Small intestine (tissue), 7 donors: ENCODE data around the gene PSTPIP1. TPM values are rescaled to one million over a fixed set of nuclear protein-coding genes. Genes with fewer than 3 reads are reported as not detected.

Source experiments
- DNase-seq, 2 donors: peaks; one replicate each; pipeline versions ENCODE4 v3.0.0 to v3.0.0-alpha.2; 2013
- FAIRE-seq: peaks from 2 replicates; lab custom pipeline; 2012; peaks lifted over from hg19 to GRCh38; lab: Jason Lieb, UNC
- H3K27ac ChIP-seq, 3 donors: one replicate each; pipeline ENCODE4 v1.5.1; 2013; ENCODE audit warnings: low read length in 2 of 3, mild to moderate bottlenecking in 2 of 3, control low read depth in 1 of 3, inconsistent platforms in 1 of 3, low read depth in 1 of 3, moderate library complexity in 1 of 3
- H3K27me3 ChIP-seq, 3 donors: one replicate each; pipeline ENCODE4 v1.6.1; 2013; ENCODE audit warnings: low read length in 3 of 3, inconsistent platforms in 1 of 3; ENCODE audit not compliant: control insufficient read depth in 3 of 3, insufficient read depth in 3 of 3
- H3K36me3 ChIP-seq, 3 donors: one replicate each; pipeline ENCODE4 v1.6.1; 2013; ENCODE audit warnings: low read length in 3 of 3, inconsistent platforms in 1 of 3, low read depth in 1 of 3, mild to moderate bottlenecking in 1 of 3, moderate library complexity in 1 of 3; ENCODE audit not compliant: control insufficient read depth in 3 of 3, insufficient read depth in 2 of 3
- H3K4me1 ChIP-seq, 3 donors: one replicate each; pipeline ENCODE4 v1.6.1; 2013; ENCODE audit warnings: low read length in 2 of 3, inconsistent platforms in 1 of 3, low read depth in 1 of 3, mild to moderate bottlenecking in 1 of 3, moderate library complexity in 1 of 3; ENCODE audit not compliant: control insufficient read depth in 3 of 3, insufficient read depth in 2 of 3
- H3K4me3 ChIP-seq, 3 donors: one replicate each; pipeline ENCODE4 v1.5.1; 2013; ENCODE audit warnings: low read length in 3 of 3, control low read depth in 1 of 3, inconsistent platforms in 1 of 3, low read depth in 1 of 3, mild to moderate bottlenecking in 1 of 3, moderate library complexity in 1 of 3
- H3K9me3 ChIP-seq, 2 donors: one replicate each; pipeline ENCODE4 v1.6.1; 2013; ENCODE audit warnings: low read depth in 1 of 2, low read length in 1 of 2; ENCODE audit not compliant: control insufficient read depth in 2 of 2, insufficient read depth in 1 of 2
- WGBS, 3 donors: extraction: QIAGEN DNeasy Blood & Tissue Kit; methylation state at CpG; one replicate each; pipeline ENCODE4 v1.1.7; 2013; 5-methylcytosine and 5-hydroxymethylcytosine counted together
- polyA plus RNA-seq, 4 donors: library from polyadenylated mRNA; stranded (reverse) in 3 of 4; unstranded in 1 of 4; fragments of 200-250 nt in 3 of 4; fragments of 120-200 nt in 1 of 4; gene quantifications; one replicate each; pipeline versions ENCODE4 v1.2.1 to v1.2.3, GENCODE V29; 2013
- donor health status: healthy with polysubstance abuse.
- donor health status: control.
- donor health status: control.
- donor health status: Bipolar disorder and iron deficiency.
- donor health status: healthy.

Gene PSTPIP1
- polyA plus RNA-seq, 4 donors: 1.8 to 17.0 (median 3.2) TPM

GRCh38 chr15:76982756-76983155 lies 12.2 kb upstream of the PSTPIP1 start:
- WGBS, 3 donors: 83 to 87% (median 84%) methylated on average over 6 of the region's 6 CpGs
- no peak for FAIRE-seq
- H3K9me3 ChIP-seq: peaks cover 0 to 6% of the 10 kb centered on the region in 2 donors

GRCh38 chr15:76983590-76984375 lies 11.1 kb upstream of the PSTPIP1 start:
- no peaks in the 10 kb centered on the region for H3K27me3 ChIP-seq
- H3K27ac ChIP-seq: no peak overlapping the region
- DNase-seq (no peak), FAIRE-seq (no peak)
- H3K9me3 ChIP-seq: peaks cover 0 to 5% of the 10 kb centered on the region in 2 donors
- peaks cover 0 to 7% (median 3%) of the 10 kb centered on the region in 3 donors for H3K4me1 ChIP-seq
- no peak overlapping the region for H3K4me3 ChIP-seq
- 79 to 92% (median 83%) methylated on average over 4 of the region's 4 CpGs for WGBS, 3 donors
- H3K36me3 ChIP-seq: no peaks in the 10 kb centered on the region

More at GRCh38 chr15:76982756-76983155, 12.2 kb upstream of the PSTPIP1 start:
- H3K4me1 ChIP-seq: no peaks in the 10 kb centered on the region
- no peak overlapping the region for H3K27ac ChIP-seq
- DNase-seq: no peak
- no peaks in the 10 kb centered on the region for H3K27me3 ChIP-seq
- no peak overlapping the region for H3K4me3 ChIP-seq
- H3K36me3 ChIP-seq: no peaks in the 10 kb centered on the region

GRCh38 chr15:76986743-76987142 lies 8.2 kb upstream of the PSTPIP1 start:
- DNase-seq (no peak), FAIRE-seq (no peak)
- no peaks in the 10 kb centered on the region for H3K9me3 ChIP-seq
- peaks cover 0 to 11% (median 3%) of the 10 kb centered on the region in 3 donors for H3K4me1 ChIP-seq
- H3K4me3 ChIP-seq: no peak overlapping the region
- no peaks in the 10 kb centered on the region for H3K36me3 ChIP-seq
- no peaks in the 10 kb centered on the region for H3K27me3 ChIP-seq
- H3K27ac ChIP-seq: no peak overlapping the region
- WGBS, 3 donors: 83 to 84% (median 84%) methylated on average over 3 of the region's 3 CpGs

GRCh38 chr15:76987276-76987675 lies 7.7 kb upstream of the PSTPIP1 start:
- no peaks in the 10 kb centered on the region for H3K36me3 ChIP-seq
- WGBS, 3 donors: 92 to 93% (median 93%) methylated on average over 6 of the region's 6 CpGs
- no peak for FAIRE-seq

GRCh38 chr15:76987896-76988860 lies 6.7 kb upstream of the PSTPIP1 start:
- H3K36me3 ChIP-seq: no peaks in the 10 kb centered on the region
- H3K9me3 ChIP-seq: no peaks in the 10 kb centered on the region
- peak; percentile 33 to 36 for DNase-seq
- H3K27me3 ChIP-seq: no peaks in the 10 kb centered on the region
- H3K4me1 ChIP-seq: peaks cover 0 to 11% (median 3%) of the 10 kb centered on the region in 3 donors
- WGBS, 3 donors: 61 to 66% (median 62%) methylated on average over 11 of the region's 11 CpGs
- no peak overlapping the region for H3K4me3 ChIP-seq
- no peak overlapping the region for H3K27ac ChIP-seq
- no peak for FAIRE-seq

More at GRCh38 chr15:76987276-76987675, 7.7 kb upstream of the PSTPIP1 start:
- peaks cover 0 to 11% (median 3%) of the 10 kb centered on the region in 3 donors for H3K4me1 ChIP-seq
- no peak for DNase-seq
- no peaks in the 10 kb centered on the region for H3K9me3 ChIP-seq
- no peak overlapping the region for H3K4me3 ChIP-seq
- H3K27me3 ChIP-seq: no peaks in the 10 kb centered on the region
- H3K27ac ChIP-seq: no peak overlapping the region

- 79 to 84% (median 84%) methylated on average over 12 of the region's 12 CpGs for WGBS, 3 donors
- peaks cover 0 to 11% (median 3%) of the 10 kb centered on the region in 3 donors for H3K4me1 ChIP-seq
- H3K4me3 ChIP-seq: no peak overlapping the region
- H3K9me3 ChIP-seq: no peaks in the 10 kb centered on the region
- no peak for DNase-seq
- no peaks in the 10 kb centered on the region for H3K27me3 ChIP-seq
- no peak for FAIRE-seq
- no peaks in the 10 kb centered on the region for H3K36me3 ChIP-seq
- no peak overlapping the region for H3K27ac ChIP-seq
Observed at GRCh38 chr15:76988867-76989780, 5.8 kb upstream of the PSTPIP1 start.

GRCh38 chr15:76991048-76991447 lies 3.9 kb upstream of the PSTPIP1 start:
- FAIRE-seq: no peak
- DNase-seq: no peak
- 87 to 88% (median 88%) methylated on average over 7 of the region's 7 CpGs for WGBS, 3 donors

More at GRCh38 chr15:76991048-76991447, 3.9 kb upstream of the PSTPIP1 start:
- no peak overlapping the region for H3K4me3 ChIP-seq
- H3K27ac ChIP-seq: no peak overlapping the region
- H3K36me3 ChIP-seq: no peaks in the 10 kb centered on the region
- H3K27me3 ChIP-seq: no peaks in the 10 kb centered on the region
- H3K9me3 ChIP-seq: no peaks in the 10 kb centered on the region
- H3K4me1 ChIP-seq: peaks cover 0 to 11% (median 3%) of the 10 kb centered on the region in 3 donors
